Adrenal gland (tissue), 12 donors: ENCODE data around the gene MYH9. TPM values are rescaled to one million over a fixed set of nuclear protein-coding genes. Genes with fewer than 3 reads are reported as not detected.

Source experiments
- DNase-seq, 7 donors: peaks; one replicate each; pipeline ENCODE4 v3.0.0-alpha.2; 2019 to 2020
- H3K27ac ChIP-seq, 5 donors: fragments of 200-600 bp; sonication (generic) in 4 of 5; 1 replicate in 3 of 5; 2 replicates in 2 of 5; pipeline versions ENCODE4 v1.5.1 to v1.8.0; 2016 to 2020; ENCODE audit warnings: mild to moderate bottlenecking in 1 of 5
- H3K27me3 ChIP-seq: fragments of 200-600 bp; 2 replicates; pipeline ENCODE4 v1.8.0; 2021
- H3K36me3 ChIP-seq, 2 donors: fragments of 200-600 bp; replicated peaks in 1 of 2; 1 replicate in 1 of 2; 2 replicates in 1 of 2; pipeline versions ENCODE4 v1.5.1 to v1.8.0; 2018 to 2022
- H3K4me1 ChIP-seq, 2 donors: fragments of 200-600 bp; replicated peaks in 1 of 2; 1 replicate in 1 of 2; 2 replicates in 1 of 2; pipeline versions ENCODE4 v1.5.1 to v1.8.0; 2018 to 2021
- H3K4me3 ChIP-seq, 4 donors: fragments of 200-600 bp; sonication (generic) in 3 of 4; one replicate each; pipeline ENCODE4 v1.5.1; 2016 to 2018
- H3K9me3 ChIP-seq, 3 donors: fragments of 200-600 bp; sonication (generic) in 1 of 3; replicated peaks in 1 of 3; 1 replicate in 2 of 3; 2 replicates in 1 of 3; pipeline versions ENCODE4 v1.5.1 to v1.8.0; 2016 to 2021
- CTCF ChIP-seq, 6 experiments: fragments of 450-650 bp in 4 of 6; fragments of 200-600 bp in 2 of 6; sonication (generic) in 1 of 6; IDR thresholded peaks; 1 replicate in 5 of 6; 2 replicates in 1 of 6; pipeline versions ENCODE4 v1.5.1 to v1.8.0; 2016 to 2021; ENCODE audit warnings: antibody characterized with exemption in 6 of 6, mild to moderate bottlenecking in 2 of 6, moderate library complexity in 1 of 6
- POLR2A ChIP-seq, 2 donors: fragments of 450-650 bp; IDR thresholded peaks; one replicate each; pipeline ENCODE4 v1.6.1; 2017; ENCODE audit warnings: antibody characterized with exemption in 2 of 2, mild to moderate bottlenecking in 2 of 2, moderate library complexity in 1 of 2
- WGBS, 4 donors: extraction: QIAGEN DNeasy Blood & Tissue Kit in 2 of 4; methylation state at CpG; one replicate each; pipeline versions ENCODE4 v1.1.5 to v1.1.7; 2013 to 2017; 5-methylcytosine and 5-hydroxymethylcytosine counted together
- intact Hi-C, 2 donors: fragments of 100-400 bp; cut with DNase I; formaldehyde crosslinking; loops; one replicate each; pipeline versions ENCODE4 v1.14.1 to v1.15.0; 2022 to 2023
- polyA plus RNA-seq, 3 donors: library from polyadenylated mRNA; stranded (reverse); fragments of 200-250 nt in 2 of 3; fragments of 350-450 nt in 1 of 3; fragmentation: Illumina TruSeq in 1 of 3; extraction: RNeasy Lipid Tissue Mini Kit (QIAGEN cat#74804) in 1 of 3; gene quantifications; one replicate each; pipeline ENCODE4 v1.2.3, GENCODE V29; 2013 to 2014
- total RNA-seq, 9 donors: library from RNA; depleted of rRNA in 4 of 9; stranded (reverse); fragments of >200 nt in 4 of 9; fragments of 120-200 nt in 1 of 9; fragmentation: NEBNext Ultra II Directional in 1 of 9; extraction: Animal tissue kit (Norgen Biotek cat#: 25700) in 1 of 9; gene quantifications; one replicate each; pipeline versions ENCODE4 v1.1.0 to v1.2.4, GENCODE V29; 2013 to 2023
- donor health status: healthy with polysubstance abuse.
- donor health status: Bipolar disorder and iron deficiency.
- donor health status: DM: yes; HTN: yes; CAD: no.
- donor health status: DM: no; HTN: no; CAD: no.
- donor health status: DM: no; HTN: no; CAD: no.
- donor health status: DM: yes; HTN: yes; CAD: no.

MYH9 gene
- total and polyA plus RNA-seq, 12 donors, result 96.2 to 427 (median 319) TPM

GRCh38 chr22:36334081-36334820, 53.5 kb downstream of the MYH9 start:
- 72 to 88% (median 79%) methylated on average over 15 to 25 of the region's 25 CpGs for WGBS, 4 donors

GRCh38 chr22:36333644-36334043, 54.1 kb downstream of the MYH9 start:
- Histone ChIP-seq H3K4me3 (no peak overlapping the region), H3K36me3 (peaks cover 0 to 37% of the 10 kb centered on the region in 2 donors), H3K27me3 (no peaks in the 10 kb centered on the region), H3K4me1 (peaks cover 85 to 99% of the 10 kb centered on the region in 2 donors), H3K9me3 (no peaks in the 10 kb centered on the region), H3K27ac (peak overlapping the region in 4 of 5 donors; percentile 32 to 97 (median 94))
- intact Hi-C loops, result no loop called here
- DNase-seq, result peak in 1 of 7 donors; percentile 12
- WGBS, 4 donors, result 50 to 57% (median 56%) methylated on average over 5 of the region's 5 CpGs
- TF ChIP-seq POLR2A (IDR thresholded peaks at IDR 0.05) (no peak), CTCF (IDR thresholded peaks at IDR 0.05) (no peak)

More at GRCh38 chr22:36334081-36334820, 53.5 kb downstream of the MYH9 start:
- Histone ChIP-seq H3K27me3 (no peaks in the 10 kb centered on the region), H3K36me3 (peaks cover 0 to 43% of the 10 kb centered on the region in 2 donors), H3K9me3 (no peaks in the 10 kb centered on the region), H3K27ac (peak overlapping the region in 4 of 5 donors; percentile 32 to 97 (median 94)), H3K4me1 (peaks cover 79 to 99% of the 10 kb centered on the region in 2 donors), H3K4me3 (no peak overlapping the region)
- no peak for TF ChIP-seq CTCF (IDR thresholded peaks at IDR 0.05)
- TF ChIP-seq POLR2A (IDR thresholded peaks at IDR 0.05), result no peak
- no peak for DNase-seq
- intact Hi-C loops, result no loop called here

GRCh38 chr22:36332623-36333332, 55.0 kb downstream of the MYH9 start:
- WGBS, 4 donors, result 50 to 59% (median 51%) methylated on average over 13 of the region's 13 CpGs
- intact Hi-C loops, result no loop called here
- Histone ChIP-seq H3K27me3 (no peaks in the 10 kb centered on the region), H3K36me3 (peaks cover 0 to 31% of the 10 kb centered on the region in 2 donors), H3K27ac (peak overlapping the region in 4 of 5 donors; percentile 32 to 97 (median 94)), H3K4me1 (peaks cover 88 to 99% of the 10 kb centered on the region in 2 donors), H3K9me3 (no peaks in the 10 kb centered on the region), H3K4me3 (no peak overlapping the region)
- TF ChIP-seq POLR2A (IDR thresholded peaks at IDR 0.05) (no peak), CTCF (IDR thresholded peaks at IDR 0.05) (no peak)
- DNase-seq, result no peak

GRCh38 chr22:36331912-36332622, 55.7 kb downstream of the MYH9 start:
- peak overlapping the region; percentile 45 to 97 (median 92) for H3K27ac ChIP-seq
- no peak overlapping the region for H3K4me3 ChIP-seq
- peak; percentile 58 to 85 (median 72) for DNase-seq
- WGBS, 4 donors, result 42 to 78% (median 53%) methylated on average over 3 to 15 of the region's 15 CpGs
- TF ChIP-seq CTCF (IDR thresholded peaks at IDR 0.05) (no peak), POLR2A (IDR thresholded peaks at IDR 0.05) (no peak)
- no peaks in the 10 kb centered on the region for H3K9me3 ChIP-seq
- no peaks in the 10 kb centered on the region for H3K27me3 ChIP-seq
- peaks cover 84 to 99% of the 10 kb centered on the region in 2 donors for H3K4me1 ChIP-seq
- intact Hi-C loops, result no loop called here
- peaks cover 0 to 31% of the 10 kb centered on the region in 2 donors for H3K36me3 ChIP-seq
